Measurements from ENCODE around the gene MFAP1. TPM values are rescaled to one million over a fixed set of nuclear protein-coding genes. Genes with fewer than 3 reads are reported as not detected.
A peak's percentile ranks its signal among the peaks of the same experiment; 100 is the strongest.
"Not testable (repeated sequence)": the region's sequence is repeated elsewhere in the genome, so short reads cannot be mapped to it uniquely, and the experiment has no call there.

The MFAP1 gene, protein sequence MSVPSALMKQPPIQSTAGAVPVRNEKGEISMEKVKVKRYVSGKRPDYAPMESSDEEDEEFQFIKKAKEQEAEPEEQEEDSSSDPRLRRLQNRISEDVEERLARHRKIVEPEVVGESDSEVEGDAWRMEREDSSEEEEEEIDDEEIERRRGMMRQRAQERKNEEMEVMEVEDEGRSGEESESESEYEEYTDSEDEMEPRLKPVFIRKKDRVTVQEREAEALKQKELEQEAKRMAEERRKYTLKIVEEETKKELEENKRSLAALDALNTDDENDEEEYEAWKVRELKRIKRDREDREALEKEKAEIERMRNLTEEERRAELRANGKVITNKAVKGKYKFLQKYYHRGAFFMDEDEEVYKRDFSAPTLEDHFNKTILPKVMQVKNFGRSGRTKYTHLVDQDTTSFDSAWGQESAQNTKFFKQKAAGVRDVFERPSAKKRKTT
- 24.0 TPM for total RNA-seq

DNA sequence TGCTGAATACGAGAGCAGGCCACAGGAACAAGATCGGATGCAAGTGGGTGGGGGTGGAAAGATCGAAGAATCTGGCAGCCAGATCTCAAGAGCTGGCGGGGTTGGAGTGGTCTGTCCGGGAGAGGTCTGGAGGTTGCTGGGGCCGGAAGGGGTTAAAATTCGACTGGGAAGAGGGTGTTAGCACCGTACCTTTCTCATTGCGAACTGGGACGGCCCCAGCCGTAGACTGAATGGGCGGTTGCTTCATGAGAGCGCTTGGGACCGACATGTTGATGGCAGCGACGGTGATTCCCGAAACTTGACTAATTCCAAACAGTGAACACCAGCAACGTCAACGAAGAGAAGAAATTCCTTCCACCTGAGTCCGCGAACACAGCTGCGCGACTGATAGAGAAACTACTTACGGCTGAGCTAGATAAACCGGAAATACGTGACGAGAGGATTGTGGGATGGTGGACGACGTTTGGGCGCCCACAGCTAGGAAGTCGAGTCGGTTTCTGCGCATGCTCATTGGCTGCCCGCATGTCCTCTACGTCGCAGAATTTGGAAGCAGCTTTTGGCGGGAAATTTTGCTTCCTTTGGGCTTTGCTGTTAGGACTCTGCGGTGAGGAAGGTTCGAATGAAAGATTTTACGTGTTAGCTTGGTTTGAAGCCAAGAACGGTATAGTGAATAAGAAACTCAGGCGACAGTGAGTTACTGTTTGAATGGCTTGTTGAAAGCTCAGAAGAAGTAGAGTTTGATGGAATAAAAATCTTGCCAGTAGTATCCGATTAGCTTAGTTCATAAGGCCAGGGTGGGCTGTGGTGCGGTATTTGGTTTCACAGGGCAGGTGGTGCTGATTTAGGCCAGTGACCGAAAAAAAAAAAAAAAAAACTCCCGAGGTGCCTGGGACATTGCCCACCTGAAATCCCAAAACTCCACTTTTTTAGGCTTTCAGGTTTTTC lies at the start of gene MFAP1:
Gene MFAP1, minus strand, starts transcription at position 389 of the 945 bp plus-strand sequence. Its CDS starts 121 bp downstream, at position 268.
- DNase-seq = peak; percentile 83

DNA sequence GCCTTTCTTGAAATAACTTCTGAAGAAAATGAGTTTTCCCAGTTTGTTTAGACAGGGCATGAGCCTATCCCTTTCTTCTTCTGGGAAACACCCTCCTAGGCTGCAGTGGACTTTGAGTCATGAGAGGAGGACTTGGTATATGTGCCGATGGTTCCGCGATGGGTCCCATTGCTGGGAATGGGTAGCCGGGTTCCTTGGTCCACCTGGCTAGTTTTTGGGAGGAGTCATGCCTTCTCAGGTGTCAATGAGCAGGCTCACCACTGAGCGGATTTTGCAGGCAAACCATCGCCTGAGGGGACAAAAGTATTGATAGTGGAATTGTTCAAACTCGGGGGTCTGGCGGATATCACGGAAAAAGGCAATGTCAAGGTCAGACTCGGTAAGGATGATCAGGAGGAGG lies 49.2 kb upstream of the MFAP1 start:
- DNase-seq = no peak

DNA sequence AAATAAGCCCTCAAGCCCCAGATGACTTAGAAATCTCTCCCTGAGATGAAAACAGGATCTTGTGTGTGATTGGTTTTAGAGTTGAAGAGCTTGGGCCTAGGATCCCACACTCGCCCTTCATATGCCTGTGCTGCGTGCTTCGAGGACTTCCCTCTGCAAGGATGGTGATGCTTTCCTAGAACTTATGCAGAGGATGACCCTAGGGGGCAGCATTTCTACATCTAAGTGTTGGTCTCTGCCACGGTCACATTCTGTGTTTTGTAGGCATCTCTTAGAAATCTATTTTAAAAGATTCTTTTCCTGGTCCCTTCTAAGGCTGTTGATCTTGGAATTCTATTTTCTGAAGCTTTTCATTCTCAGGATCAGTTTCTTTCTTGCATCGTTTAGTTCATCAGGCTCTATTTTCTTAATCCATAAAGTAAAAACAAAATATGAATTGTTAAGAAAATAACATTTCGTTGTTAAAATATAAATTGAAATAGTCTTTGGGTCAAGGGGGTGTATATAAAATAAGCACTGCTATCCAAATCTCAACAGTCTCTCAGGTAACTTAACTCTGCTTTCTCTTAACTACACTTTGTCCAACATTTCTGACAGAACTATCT lies 48.0 kb upstream of the MFAP1 start:
- peak; percentile 47 for DNase-seq

DNA sequence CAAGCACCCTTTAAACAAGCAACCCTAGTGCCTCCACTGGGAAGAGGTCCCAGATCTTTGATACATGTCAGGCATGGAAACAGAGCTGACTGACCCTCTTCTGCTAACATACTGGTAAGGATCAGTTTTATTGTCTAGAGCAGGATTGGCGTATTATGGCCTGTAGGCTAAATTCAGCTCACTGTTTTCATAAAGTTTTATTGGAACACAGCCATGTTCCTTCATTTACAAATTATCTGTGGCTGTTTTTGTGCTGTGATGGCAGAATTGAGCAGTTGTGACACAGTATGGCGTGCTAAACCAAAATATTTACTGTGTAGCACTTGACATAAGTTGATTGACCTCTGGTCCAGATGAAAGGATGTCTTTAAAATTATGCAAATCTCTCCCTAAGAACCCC lies 47.3 kb upstream of the MFAP1 start:
- DNase-seq = no peak

DNA sequence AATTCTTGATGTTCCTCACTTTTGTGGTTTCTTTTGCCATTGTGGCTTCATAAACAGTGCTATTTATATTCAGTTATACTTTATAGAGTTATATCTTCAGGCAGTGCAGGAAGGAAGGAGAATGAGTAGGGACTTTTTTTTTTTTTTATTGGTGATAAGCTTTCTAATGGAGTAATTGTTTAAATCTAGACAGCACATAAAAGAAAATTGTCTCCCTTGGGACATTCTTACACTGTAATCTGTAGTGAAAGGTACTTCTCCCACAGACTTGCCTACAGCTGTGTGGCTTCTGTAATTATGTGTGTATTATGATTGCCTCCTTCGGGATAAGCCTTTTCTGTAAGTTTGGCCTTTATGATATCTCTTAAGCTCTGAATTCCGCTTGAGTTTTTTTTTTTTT lies 43.9 kb upstream of the MFAP1 start:
- DNase-seq = no peak

DNA sequence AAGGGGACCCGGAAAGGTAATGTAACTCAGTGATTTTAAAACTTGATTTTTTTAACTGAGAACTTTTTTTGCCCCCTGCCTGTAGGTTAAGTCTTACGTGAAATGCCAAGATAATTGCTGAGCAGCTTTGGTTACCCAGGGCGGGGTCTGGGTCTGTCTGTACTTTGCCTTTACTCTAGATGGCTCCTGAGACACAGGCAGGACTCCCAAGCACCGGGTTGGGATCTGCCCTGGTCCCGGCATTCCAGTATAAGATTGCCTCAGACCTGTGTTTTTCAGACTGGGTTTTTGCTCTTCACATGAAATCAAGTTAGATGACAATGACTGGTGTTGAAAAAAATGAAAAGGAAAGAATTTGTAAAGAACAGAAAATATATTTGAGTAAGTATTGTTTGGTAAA lies 42.6 kb upstream of the MFAP1 start:
- no peak for DNase-seq

DNA sequence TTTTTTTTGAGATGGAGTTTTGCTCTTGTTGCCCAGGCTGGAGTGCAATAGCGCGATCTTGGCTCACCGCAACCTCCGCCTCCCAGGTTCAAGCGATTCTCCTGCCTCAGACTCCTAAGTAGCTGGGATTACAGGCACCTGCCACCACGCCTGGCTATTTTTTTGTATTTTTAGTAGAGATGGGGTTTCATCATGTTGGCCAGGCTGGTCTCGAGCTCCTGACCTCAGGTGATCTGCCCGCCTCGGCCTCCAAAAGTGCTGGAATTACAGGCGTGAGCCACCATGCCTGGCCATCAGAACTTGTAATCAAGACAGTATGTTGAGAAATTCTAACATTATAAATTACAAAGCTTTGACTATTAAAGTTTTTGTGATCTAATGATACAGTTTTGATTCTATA lies 42.1 kb upstream of the MFAP1 start:
- not testable (repeated sequence) for DNase-seq

DNA sequence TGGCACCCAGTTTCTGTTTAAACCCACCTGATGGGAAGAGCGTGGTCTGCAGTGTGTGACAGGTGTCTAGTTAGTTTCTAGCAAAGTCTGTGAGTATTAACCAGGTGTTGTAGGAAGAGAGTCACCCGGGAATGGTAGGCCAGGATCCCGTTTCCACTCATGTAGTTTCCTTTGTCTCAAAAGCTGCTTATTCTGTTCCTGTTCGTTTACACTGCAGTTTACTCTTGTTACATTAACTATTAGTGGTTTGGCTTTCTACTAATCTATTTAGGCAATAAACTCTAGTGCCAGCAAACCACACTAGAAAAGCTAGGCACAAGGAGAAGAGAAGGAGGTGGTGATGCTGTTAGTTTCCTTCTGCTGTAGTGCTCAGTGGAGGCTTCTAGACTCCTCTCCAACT lies 35.1 kb upstream of the MFAP1 start:
- DNase-seq = no peak

DNA sequence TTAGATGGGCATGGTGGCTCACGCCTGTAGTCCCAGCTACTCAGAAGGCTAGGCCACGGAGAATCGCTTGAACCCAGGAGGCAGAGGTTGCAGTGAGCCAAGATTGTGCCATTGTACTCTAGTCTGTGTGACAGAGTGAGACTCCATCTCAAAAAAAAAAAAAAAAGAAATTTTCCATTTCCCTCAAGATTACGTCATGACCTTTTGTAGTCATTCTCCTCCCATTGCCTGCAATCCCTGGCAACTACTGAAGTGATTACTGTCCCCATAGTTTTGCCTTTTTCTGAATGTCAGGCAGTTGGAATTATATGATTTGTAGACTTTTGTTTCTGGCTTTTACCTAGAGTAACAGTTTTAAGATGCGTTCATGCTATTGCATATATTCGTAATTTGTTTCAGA lies 30.3 kb upstream of the MFAP1 start:
- no peak for DNase-seq

DNA sequence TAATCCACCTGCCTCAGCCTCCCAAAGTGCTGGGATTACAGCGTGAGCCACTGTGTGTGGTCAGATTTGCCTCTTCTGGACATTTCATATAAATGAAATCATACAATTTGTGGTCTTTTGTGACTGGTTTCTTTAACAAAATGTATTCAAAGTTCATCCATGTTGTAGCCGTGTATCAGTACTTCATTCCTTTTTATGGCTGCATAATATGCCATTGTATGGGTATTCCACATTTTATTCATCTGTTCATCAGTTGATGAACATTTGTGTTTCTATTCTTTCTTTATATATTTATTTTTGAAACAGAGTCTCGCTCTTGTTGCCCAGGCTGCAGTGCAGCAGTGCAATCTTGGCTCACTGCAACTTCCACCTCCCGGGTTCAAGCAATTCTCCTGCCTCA lies 28.1 kb upstream of the MFAP1 start:
- DNase-seq = no peak

DNA sequence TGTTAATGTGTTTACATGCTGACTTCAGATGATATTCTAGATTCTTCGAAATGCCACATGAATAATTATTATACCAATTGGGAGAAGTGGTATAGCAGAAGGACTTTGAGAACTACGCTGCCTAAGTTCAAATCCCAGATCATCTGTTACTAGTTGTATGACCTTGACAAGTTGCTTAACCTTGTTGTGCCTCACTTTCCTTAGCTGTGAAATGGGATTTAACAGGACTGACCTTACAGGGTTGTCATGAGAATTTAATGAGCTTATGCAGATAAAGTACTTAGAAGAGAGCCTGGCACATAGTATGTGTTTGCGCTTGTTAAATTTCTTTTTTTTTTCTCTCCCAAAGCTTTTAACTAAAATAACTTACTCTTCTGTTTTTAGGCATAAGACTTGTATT lies 26.8 kb upstream of the MFAP1 start:
- DNase-seq = no peak

DNA sequence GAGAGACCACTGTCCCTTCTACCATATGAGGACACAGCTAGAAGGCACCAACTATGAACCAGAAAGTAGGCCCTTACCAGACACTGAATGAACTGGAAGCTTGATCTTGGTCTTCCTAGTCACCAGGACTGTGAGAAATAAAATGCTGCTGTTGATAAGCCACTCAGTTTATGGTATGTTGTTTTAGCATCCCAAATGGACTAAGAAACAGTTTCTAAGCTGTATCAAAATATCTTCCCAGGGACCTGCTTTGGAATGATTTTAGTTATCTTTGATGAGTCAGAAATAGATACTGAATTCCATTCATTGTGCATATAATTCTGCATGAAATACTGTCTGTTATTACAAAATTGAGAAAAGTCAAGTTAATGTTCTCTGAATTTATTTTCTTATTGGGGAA lies 20.9 kb upstream of the MFAP1 start:
- DNase-seq = no peak

DNA sequence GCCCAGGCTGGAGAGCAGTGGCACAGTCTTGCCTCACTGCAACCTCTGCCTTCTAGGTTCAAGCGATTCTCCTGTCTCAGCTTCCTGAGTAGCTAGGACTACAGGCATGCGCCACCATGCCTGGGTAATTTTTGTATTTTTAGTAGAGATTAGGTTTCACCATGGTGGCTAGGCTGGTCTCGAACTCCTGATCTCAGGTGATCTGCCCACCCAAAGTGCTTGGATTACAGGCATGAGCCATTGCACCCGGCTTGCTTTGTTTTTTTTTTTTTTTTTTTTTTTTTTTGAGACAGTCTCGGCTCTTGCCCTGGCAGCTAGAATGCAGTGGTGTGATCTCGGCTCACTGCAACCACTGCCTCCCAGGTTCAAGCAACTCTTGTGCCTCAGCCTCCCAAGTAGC lies 8.0 kb upstream of the MFAP1 start:
- not testable (repeated sequence) for DNase-seq

DNA sequence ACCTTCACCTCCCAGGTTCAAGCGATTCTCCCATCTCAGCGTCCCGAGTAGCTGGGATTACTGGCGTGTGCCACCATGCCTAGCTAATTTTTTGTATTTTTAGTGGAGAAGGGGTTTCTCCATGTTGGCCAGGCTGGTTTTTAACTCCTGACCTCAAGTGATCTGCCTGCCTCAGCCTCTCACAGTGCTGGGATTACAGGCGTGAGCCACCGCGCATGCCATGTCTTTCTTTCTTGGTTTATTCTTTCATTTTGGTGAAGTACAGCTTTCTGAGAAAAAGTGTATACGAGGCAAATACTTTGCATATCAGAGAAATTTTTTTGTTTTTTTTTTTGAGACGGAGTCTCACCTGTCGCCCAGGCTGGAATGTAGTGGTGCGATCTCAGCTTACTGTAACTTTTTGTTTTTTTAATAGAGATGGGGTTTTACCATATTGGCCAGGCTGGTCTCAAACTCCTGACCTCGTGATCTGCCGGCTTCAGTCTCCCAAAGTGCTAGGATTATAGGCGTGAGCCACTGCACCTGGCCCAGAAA lies 7.1 kb upstream of the MFAP1 start:
- DNase-seq = not testable (repeated sequence)

DNA sequence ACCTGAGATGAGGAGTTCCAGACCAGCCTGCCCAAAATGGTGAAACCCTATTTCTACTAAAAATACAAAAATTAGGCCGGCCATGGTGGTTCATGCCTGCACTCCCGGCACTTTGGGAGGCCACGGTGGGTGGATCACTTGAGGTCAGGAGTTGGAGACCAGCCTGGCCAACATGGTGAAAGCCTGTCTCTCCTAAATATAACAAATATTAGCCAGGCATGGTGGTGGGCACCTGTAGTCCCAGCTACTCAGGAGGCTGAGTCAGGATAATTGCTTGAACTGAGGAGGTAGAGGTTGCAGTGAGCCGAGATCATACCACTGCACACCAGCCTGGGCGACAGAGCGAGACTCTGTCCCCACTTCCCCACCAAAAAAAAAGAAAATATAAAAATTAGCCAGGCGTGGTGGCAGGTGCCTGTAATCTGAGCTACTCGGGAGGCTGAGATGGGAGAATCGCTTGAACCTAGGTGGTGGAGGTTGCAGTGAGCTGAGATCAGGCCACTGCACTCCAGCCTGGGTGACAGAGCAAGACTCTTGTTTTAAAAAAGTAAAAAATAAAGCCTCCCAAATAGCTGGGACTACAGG lies 6.3 kb upstream of the MFAP1 start:
- DNase-seq = not testable (repeated sequence)

DNA sequence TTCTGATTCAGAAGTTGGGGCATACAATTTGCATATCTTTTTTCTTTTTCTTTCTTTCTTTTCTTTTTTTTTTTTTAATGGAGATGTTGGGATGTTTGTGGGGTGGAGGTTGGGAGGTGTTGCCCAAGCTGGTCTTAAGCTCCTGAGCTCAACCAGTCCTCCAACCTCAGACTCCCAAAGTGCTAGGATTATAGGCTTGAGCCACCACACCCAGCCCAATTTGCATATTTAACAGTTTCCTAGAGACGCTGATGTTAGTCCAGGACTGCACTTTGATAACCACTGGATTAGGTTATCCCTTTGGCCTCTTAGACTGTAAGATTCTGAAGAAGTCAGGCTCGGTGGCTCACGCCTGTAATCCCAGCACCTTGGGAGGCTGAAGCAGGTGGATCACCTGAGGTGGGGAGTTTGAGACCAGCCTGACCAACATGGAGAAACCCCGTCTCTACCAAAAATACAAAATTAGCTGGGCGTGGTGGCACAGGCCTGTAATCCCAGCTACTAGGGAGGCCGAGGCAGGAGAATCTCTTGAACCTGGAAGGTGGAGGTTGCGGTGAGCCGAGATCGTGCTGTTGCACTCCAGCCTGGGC lies 5.6 kb upstream of the MFAP1 start:
- DNase-seq = not testable (repeated sequence)

DNA sequence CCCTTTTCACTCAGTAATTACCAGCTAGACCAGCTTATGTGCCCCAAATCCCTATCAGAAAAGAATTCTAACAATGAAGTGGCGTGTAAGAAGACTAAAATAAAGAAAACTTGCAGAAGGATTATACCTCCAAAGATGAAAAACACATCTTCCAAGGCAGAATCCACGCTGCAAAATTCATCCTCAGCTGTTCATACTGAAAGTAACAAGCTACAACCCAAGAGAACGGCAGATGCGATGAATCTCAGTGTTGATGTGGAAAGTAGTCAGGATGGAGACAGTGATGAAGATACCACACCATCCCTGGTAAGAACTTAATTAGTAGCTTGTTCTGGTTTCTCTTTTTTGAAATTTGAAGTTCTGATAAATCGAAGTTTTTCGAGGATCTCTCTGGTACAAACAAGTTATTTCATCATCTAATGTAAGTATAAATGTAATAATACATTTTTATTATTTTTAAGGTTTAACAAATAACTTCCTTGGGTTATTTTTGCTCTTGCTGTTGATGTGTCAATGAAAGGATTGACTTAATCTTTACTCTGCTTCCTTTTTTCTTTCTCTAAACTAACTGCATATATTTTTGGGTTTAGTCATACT lies 3.7 kb upstream of the MFAP1 start:
- DNase-seq = no peak

DNA sequence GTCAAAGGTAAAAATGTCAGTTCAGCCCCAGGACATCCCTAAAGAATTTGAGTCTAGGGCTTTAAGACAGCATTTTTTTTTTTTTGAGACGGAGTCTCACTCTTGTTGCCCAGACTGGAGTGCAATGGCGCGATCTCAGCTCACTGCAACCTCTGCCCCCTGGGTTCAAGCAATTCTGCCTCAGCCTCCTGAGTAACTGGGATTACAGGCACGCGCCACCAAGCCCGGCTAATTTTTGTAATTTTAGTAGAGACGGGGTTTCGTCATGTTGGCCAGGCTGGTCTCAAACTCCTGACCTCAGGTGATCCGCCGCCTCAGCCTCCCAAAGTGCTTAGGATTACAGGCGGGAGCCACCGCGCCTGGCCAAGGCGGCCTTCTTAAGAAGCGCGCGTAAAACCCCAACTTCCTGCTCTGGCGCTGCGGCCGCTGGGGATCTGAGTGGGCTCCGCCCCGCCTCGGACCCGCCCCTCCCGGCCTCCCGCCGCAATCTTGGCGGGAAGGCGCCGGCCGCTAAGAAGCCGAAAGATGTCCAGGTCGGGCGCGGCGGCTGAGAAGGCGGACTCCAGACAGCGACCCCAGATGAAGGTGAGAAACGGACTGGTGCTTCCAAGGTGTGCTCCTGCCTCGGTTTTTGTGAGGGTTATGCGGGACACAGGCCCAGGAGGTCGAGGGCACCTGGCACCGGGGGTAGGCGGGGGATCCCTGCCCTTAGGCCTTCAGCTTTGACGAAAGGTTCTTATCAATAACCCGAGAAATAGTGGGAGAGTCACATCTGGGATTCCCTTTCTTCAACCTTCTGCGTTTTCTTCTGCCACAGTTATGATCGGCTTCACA lies 2.2 kb upstream of the MFAP1 start, which contains the start of gene WDR76:
Gene WDR76, plus strand, starts transcription at position 495 of the 834 bp plus-strand sequence. Its CDS starts 31 bp downstream, at position 526.
- DNase-seq = peak; percentile 28

DNA sequence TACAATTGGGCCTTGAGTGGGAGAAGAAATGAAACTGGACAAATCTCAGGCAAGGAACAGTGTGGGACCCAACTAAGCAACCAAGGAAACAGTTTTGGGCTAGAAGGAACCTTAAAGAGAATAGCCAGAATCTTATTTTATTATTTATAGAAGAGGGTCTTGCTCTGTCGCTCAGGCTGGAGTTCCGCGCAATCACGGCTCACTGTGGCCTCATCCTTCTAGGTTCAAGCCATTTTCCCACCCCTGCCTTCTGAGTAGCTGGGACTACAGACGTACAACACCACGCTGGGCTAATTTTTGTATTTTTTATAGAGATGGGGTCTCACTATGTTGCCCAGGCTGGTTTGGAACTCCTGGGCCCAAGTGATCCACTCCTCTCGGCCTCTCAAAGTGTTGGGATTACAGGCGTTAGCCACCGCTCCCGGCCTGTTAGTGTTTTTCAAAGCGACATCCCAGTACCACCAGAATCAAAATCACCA lies 1.6 kb upstream of the MFAP1 start:
- DNase-seq = no peak

DNA sequence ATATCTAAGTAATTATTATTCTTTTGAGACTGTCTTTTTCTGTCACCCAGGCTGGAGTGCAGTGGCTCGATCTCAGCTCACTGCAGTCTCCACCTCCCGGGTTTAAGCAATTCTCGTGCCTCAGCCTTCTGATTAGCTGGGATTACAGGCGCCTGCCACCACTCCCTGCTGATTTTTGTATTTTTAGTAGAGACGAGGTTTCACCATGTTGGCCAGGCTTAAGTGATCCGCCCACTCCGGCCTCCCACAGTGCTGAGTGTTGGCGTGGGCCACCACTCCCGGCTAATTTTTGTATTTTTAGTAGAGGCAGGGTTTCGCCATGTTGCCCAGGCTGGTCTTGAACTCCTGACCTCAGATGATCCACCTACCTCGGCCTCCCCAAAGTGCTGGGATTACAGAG lies 815 bp upstream of the MFAP1 start:
- not testable (repeated sequence) for DNase-seq
